ENCODE results near the gene MAP4. TPM values are rescaled to one million over a fixed set of nuclear protein-coding genes. Genes with fewer than 3 reads are reported as not detected.
"Not testable (repeated sequence)": the region's sequence is repeated elsewhere in the genome, so short reads cannot be mapped to it uniquely, and the experiment has no call there.

The MAP4 gene
- total RNA-seq (2014; rRNA removed; shearing (Covaris generic)) = 95.1 and 123 TPM in 2 replicates

GRCh38 chr3:48016301-48016973 lies at the start of gene MAP4:
Gene MAP4, minus strand, starts transcription at chr3:48016416. Its CDS starts 17,556 bp downstream, at chr3:47998860.
- no peak within 1 kb of the TSS for H3K4me3 ChIP-seq (ENCODE audit: insufficient read depth, low read depth, low read length)
- no peak for DNase-seq
- H3K36me3 ChIP-seq (replicated peaks; ENCODE audit: control insufficient read depth, insufficient read depth, low read length) = no peaks in the 10 kb centered on the region
- H3K27me3 ChIP-seq (ENCODE audit: control insufficient read depth, insufficient read depth, low read length) = no peaks in the 10 kb centered on the region

DNA sequence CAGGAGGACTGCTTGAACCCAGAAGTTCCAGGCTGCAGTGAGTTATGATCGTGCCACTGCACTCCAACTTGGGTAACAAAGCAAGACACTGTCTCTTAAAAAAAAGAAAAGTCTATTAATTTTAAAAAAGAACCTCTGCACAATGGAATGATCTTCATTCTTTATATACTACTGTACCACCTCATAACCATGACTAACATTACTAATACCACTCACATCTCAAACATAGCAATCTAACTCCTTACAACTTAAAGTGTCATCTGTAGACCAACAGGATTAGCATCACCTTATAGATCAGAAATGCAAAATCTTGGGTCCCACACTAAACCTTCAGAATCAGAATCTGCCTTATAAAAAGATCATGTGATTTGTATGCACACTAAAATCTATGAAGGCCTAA lies 48.8 kb upstream of the MAP4 start:
- no peak for DNase-seq
- no peaks in the 10 kb centered on the region; the same call in 1 of the 2 replicates for H3K36me3 ChIP-seq (replicated peaks; ENCODE audit: control insufficient read depth, insufficient read depth, low read length)

GRCh38 chr3:48064292-48064829 lies 48.1 kb upstream of the MAP4 start:
- Histone ChIP-seq H3K36me3 (replicated peaks; ENCODE audit: control insufficient read depth, insufficient read depth, low read length) (no peaks in the 10 kb centered on the region; the same call in 1 of the 2 replicates), H3K4me3 (ENCODE audit: insufficient read depth, low read depth, low read length) (no peak overlapping the region), H3K27me3 (ENCODE audit: control insufficient read depth, insufficient read depth, low read length) (no peaks in the 10 kb centered on the region)
- DNase-seq = no peak

More for the DNA sequence above, 48.8 kb upstream of the MAP4 start:
- Histone ChIP-seq H3K4me3 (ENCODE audit: insufficient read depth, low read depth, low read length) (no peak overlapping the region), H3K27me3 (ENCODE audit: control insufficient read depth, insufficient read depth, low read length) (no peaks in the 10 kb centered on the region)

DNA sequence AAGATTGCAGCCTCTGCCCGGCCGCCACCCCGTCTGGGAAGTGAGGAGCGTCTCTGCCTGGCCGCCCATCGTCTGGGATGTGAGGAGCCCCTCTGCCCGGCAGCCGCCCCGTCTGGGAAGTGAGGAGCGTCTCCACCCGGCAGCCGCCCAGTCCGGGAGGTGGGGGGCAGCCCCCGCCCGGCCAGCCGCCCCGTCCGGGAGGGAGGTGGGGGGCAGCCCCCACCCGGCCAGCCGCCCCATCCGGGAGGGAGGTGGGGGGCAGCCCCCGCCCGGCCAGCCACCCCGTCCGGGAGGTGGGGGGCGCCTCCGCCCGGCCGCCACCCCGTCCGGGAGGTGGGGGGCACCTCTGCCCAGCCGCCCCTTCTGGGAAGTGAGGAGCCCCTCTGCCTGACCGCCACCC lies 45.4 kb upstream of the MAP4 start:
- not testable (repeated sequence) for H3K27me3 ChIP-seq (ENCODE audit: control insufficient read depth, insufficient read depth, low read length); H3K4me3 ChIP-seq (ENCODE audit: insufficient read depth, low read depth, low read length); DNase-seq; H3K36me3 ChIP-seq (replicated peaks; ENCODE audit: control insufficient read depth, insufficient read depth, low read length)

DNA sequence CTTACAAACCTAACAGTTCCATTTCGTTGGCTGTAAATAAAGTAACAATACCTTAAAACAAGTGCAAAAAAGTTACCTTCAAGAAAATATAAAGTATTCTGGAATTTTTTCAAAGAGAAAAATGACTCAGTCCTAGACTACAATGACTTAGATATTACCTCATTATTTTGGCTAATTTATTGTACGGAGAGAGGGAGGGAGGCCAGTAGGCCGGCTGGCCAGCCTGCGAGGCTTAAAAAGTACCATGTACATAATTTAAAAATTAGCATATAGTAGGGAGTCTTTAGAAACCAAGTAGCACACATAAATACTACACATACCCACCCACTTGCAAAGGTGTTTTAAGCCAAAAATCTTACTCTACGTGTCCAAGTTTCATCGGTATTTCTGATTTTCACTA lies 41.9 kb upstream of the MAP4 start:
- Histone ChIP-seq H3K36me3 (replicated peaks; ENCODE audit: control insufficient read depth, insufficient read depth, low read length) (no peaks in the 10 kb centered on the region; the same call in none of the 2 replicates), H3K4me3 (ENCODE audit: insufficient read depth, low read depth, low read length) (no peak overlapping the region), H3K27me3 (ENCODE audit: control insufficient read depth, insufficient read depth, low read length) (no peaks in the 10 kb centered on the region)
- DNase-seq = no peak

DNA sequence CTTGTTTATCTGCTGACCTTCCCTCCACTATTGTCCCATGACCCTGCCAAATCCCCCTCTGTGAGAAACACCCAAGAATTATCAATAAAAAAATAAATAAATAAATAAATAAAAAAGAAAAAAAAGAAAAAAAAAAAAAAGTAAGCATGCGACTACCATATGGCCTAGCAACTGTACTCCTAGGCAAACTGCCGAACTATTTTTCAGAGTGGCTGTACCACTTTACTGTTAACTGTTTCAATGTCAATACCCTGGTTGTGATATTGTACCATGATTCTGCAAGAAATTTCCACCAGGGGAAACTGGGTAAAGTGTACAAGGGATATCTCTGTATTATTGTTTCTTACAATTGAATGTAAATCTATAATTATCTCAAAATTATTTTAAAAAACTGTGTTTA lies 41.3 kb upstream of the MAP4 start:
- DNase-seq = no peak

GRCh38 chr3:48047841-48048464 lies 31.7 kb upstream of the MAP4 start:
- Histone ChIP-seq H3K27me3 (ENCODE audit: control insufficient read depth, insufficient read depth, low read length) (no peaks in the 10 kb centered on the region), H3K36me3 (replicated peaks; ENCODE audit: control insufficient read depth, insufficient read depth, low read length) (no peaks in the 10 kb centered on the region), H3K4me3 (ENCODE audit: insufficient read depth, low read depth, low read length) (no peak overlapping the region)
- DNase-seq = no peak

More for the DNA sequence above, 41.3 kb upstream of the MAP4 start:
- Histone ChIP-seq H3K27me3 (ENCODE audit: control insufficient read depth, insufficient read depth, low read length) (no peaks in the 10 kb centered on the region), H3K4me3 (ENCODE audit: insufficient read depth, low read depth, low read length) (no peak overlapping the region), H3K36me3 (replicated peaks; ENCODE audit: control insufficient read depth, insufficient read depth, low read length) (no peaks in the 10 kb centered on the region; the same call in 1 of the 2 replicates)

- H3K27me3 ChIP-seq (ENCODE audit: control insufficient read depth, insufficient read depth, low read length) = no peaks in the 10 kb centered on the region
- H3K4me3 ChIP-seq (ENCODE audit: insufficient read depth, low read depth, low read length) = no peak overlapping the region
- H3K36me3 ChIP-seq (replicated peaks; ENCODE audit: control insufficient read depth, insufficient read depth, low read length) = no peaks in the 10 kb centered on the region
- DNase-seq = no peak
Measured at GRCh38 chr3:48042071-48042760, 26.0 kb upstream of the MAP4 start.

GRCh38 chr3:48039487-48040190 lies 23.4 kb upstream of the MAP4 start:
- Histone ChIP-seq H3K4me3 (ENCODE audit: insufficient read depth, low read depth, low read length) (no peak overlapping the region), H3K27me3 (ENCODE audit: control insufficient read depth, insufficient read depth, low read length) (no peaks in the 10 kb centered on the region), H3K36me3 (replicated peaks; ENCODE audit: control insufficient read depth, insufficient read depth, low read length) (no peaks in the 10 kb centered on the region)
- DNase-seq = peak; percentile 17

GRCh38 chr3:48038971-48039481 lies 22.8 kb upstream of the MAP4 start:
- DNase-seq = no peak
- no peak overlapping the region for H3K4me3 ChIP-seq (ENCODE audit: insufficient read depth, low read depth, low read length)
- no peaks in the 10 kb centered on the region for H3K36me3 ChIP-seq (replicated peaks; ENCODE audit: control insufficient read depth, insufficient read depth, low read length)
- no peaks in the 10 kb centered on the region for H3K27me3 ChIP-seq (ENCODE audit: control insufficient read depth, insufficient read depth, low read length)

GRCh38 chr3:48034000-48034516 lies 17.8 kb upstream of the MAP4 start:
- DNase-seq = peak; percentile 24
- Histone ChIP-seq H3K27me3 (ENCODE audit: control insufficient read depth, insufficient read depth, low read length) (no peaks in the 10 kb centered on the region), H3K4me3 (ENCODE audit: insufficient read depth, low read depth, low read length) (no peak overlapping the region), H3K36me3 (replicated peaks; ENCODE audit: control insufficient read depth, insufficient read depth, low read length) (no peaks in the 10 kb centered on the region)

GRCh38 chr3:48030188-48030587 lies 14.0 kb upstream of the MAP4 start:
- no peak overlapping the region for H3K4me3 ChIP-seq (ENCODE audit: insufficient read depth, low read depth, low read length)
- no peak for DNase-seq
- no peaks in the 10 kb centered on the region for H3K36me3 ChIP-seq (replicated peaks; ENCODE audit: control insufficient read depth, insufficient read depth, low read length)
- H3K27me3 ChIP-seq (ENCODE audit: control insufficient read depth, insufficient read depth, low read length) = no peaks in the 10 kb centered on the region

DNA sequence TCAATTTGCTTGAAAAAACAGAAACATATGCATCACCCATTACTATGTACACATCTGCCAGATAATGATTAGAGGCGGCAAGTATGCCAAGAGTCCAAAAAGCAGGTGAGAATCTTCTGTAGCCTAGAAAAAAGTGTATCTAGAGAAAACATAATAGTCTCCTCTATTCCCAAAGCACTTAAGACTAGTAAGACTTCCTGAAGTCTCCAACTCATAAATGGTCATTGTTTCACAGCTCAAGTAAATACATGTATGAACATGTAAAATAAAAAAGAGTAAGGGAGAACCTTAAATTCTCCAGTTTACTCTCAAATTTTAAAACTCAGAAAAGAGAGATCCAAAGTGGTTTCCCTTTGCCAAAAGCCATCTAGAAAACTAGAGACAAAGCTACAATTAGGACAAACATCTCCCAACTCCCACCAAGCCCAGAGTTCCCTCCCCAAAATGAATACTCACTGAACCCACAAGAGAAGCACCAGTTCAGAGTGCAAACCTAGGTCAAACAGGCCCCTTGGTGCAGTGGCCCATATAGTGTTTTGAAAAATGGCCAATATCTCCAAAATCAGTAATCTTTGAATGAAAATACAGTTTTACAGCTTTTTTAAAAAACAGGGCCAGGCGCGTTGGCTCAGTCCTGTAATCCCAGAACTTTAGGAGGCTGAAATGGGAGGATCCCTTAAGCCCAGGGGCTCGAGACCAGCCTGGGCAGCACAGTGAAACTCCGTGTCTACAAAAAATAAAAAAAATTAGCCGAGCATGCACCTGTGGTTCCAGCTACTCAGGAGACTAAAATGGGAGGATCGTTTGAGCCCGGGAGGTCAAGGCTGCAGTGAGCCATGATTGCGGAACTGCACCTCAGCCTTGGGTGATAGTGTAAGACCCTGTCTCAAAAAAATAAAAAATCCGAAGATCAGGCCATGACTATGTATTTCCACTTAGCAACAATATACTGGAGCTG lies 11.0 kb upstream of the MAP4 start:
- Histone ChIP-seq H3K27me3 (ENCODE audit: control insufficient read depth, insufficient read depth, low read length) (no peaks in the 10 kb centered on the region), H3K4me3 (ENCODE audit: insufficient read depth, low read depth, low read length) (no peak overlapping the region), H3K36me3 (replicated peaks; ENCODE audit: control insufficient read depth, insufficient read depth, low read length) (no peaks in the 10 kb centered on the region)
- DNase-seq = no peak
